Neural cell (in vitro differentiated cells): ENCODE data around the gene UNC5B. TPM values are rescaled to one million over a fixed set of nuclear protein-coding genes. Genes with fewer than 3 reads are reported as not detected.

Experiments used
- H2AFZ ChIP-seq: fragments of 200-600, 300-800 bp; sonication (generic), shearing (Covaris generic); 2 replicates; pipeline ENCODE4 v1.6.0; 2014; ENCODE audit warnings: low read depth, mild to moderate bottlenecking, antibody characterized with exemption, low read length, moderate library complexity
- H3F3A ChIP-seq: fragments of 200-600 bp; shearing (Covaris generic); 2 replicates; pipeline ENCODE4 v1.6.1; 2016; ENCODE audit warnings: mild to moderate bottlenecking, moderate library complexity, mixed read lengths, antibody characterized with exemption, low read length; ENCODE audit not compliant: insufficient read depth, poor library complexity, severe bottlenecking
- H3K27ac ChIP-seq: fragments of 200-600, 300-800 bp; sonication (generic), shearing (Covaris generic); 2 replicates; pipeline ENCODE4 v1.5.1; 2014; ENCODE audit warnings: mild to moderate bottlenecking, low read length, moderate library complexity
- H3K27me3 ChIP-seq: fragments of 300-800, 200-600 bp; sonication (generic), shearing (Covaris generic); 2 replicates; pipeline ENCODE4 v1.6.0; 2014; ENCODE audit warnings: mild to moderate bottlenecking, low read depth, low read length, moderate library complexity; ENCODE audit not compliant: insufficient read depth
- H3K36me3 ChIP-seq: fragments of 300-800, 200-600 bp; sonication (generic), shearing (Covaris generic); 2 replicates; pipeline ENCODE4 v1.5.1; 2014; ENCODE audit warnings: mild to moderate bottlenecking, antibody characterized with exemption, low read length, moderate library complexity; ENCODE audit not compliant: insufficient read depth
- H3K4me2 ChIP-seq: fragments of 300-800, 200-600 bp; sonication (generic), shearing (Covaris generic); 2 replicates; pipeline ENCODE4 v1.6.0; 2014; ENCODE audit warnings: mild to moderate bottlenecking, low read length
- H3K4me3 ChIP-seq: fragments of 300-800, 200-600 bp; sonication (generic), shearing (Covaris generic); 2 replicates; pipeline ENCODE4 v1.5.1; 2014; ENCODE audit warnings: mild to moderate bottlenecking, low read length, moderate library complexity
- H3K79me2 ChIP-seq: fragments of 200-600 bp; shearing (Covaris generic); replicated peaks from 2 replicates; pipeline ENCODE4 v1.6.0; 2014; ENCODE audit warnings: mild to moderate bottlenecking, low read length, moderate library complexity; ENCODE audit not compliant: insufficient read depth
- H3K9ac ChIP-seq: fragments of 300-800, 200-600 bp; sonication (generic), shearing (Covaris generic); 2 replicates; pipeline ENCODE4 v1.6.1; 2016; ENCODE audit warnings: mild to moderate bottlenecking, low read length, mixed read lengths
- H3K9me2 ChIP-seq: fragments of 200-600 bp; shearing (Covaris generic); 2 replicates; pipeline ENCODE4 v1.6.1; 2016; ENCODE audit warnings: mild to moderate bottlenecking, low read length, mixed read lengths; ENCODE audit not compliant: insufficient read depth
- H3K9me3 ChIP-seq: fragments of 200-600, 300-800 bp; sonication (generic), shearing (Covaris generic); 2 replicates; pipeline ENCODE4 v1.6.1; 2016; ENCODE audit warnings: mild to moderate bottlenecking, mixed run types, low read length, moderate library complexity, mixed read lengths
- H4K20me1 ChIP-seq: fragments of 200-600 bp; shearing (Covaris generic); 2 replicates; pipeline ENCODE4 v1.6.1; 2016; ENCODE audit warnings: mild to moderate bottlenecking, mixed run types; ENCODE audit not compliant: insufficient read depth
- CTCF ChIP-seq: fragments of 450-650 bp; IDR thresholded peaks from 2 replicates; pipeline ENCODE4 v1.5.1; 2014; ENCODE audit warnings: antibody characterized with exemption, mild to moderate bottlenecking, moderate library complexity; ENCODE audit not compliant: poor library complexity, severe bottlenecking
- EP300 ChIP-seq: fragments of 450-650 bp; conservative IDR thresholded peaks from 2 replicates; pipeline ENCODE4 v1.6.1; 2014; ENCODE audit warnings: antibody characterized with exemption, mild to moderate bottlenecking, moderate library complexity; ENCODE audit not compliant: poor library complexity, severe bottlenecking
- EZH2 ChIP-seq: fragments of 200-600, 300-800 bp; shearing (Covaris generic), sonication (generic); IDR thresholded peaks from 2 replicates; pipeline ENCODE4 v1.6.1; 2014; ENCODE audit warnings: antibody characterized with exemption, low read length, borderline replicate concordance, mild to moderate bottlenecking; ENCODE audit not compliant: insufficient read depth, poor library complexity, severe bottlenecking
- MXI1 ChIP-seq: fragments of 450-650 bp; conservative IDR thresholded peaks from 2 replicates; pipeline ENCODE4 v1.6.1; 2014; ENCODE audit warnings: antibody characterized with exemption, mild to moderate bottlenecking; ENCODE audit not compliant: poor library complexity, severe bottlenecking
- POLR2AphosphoS5 ChIP-seq: IDR thresholded peaks from 2 replicates; pipeline ENCODE4 v1.6.1; 2012
- RAD21 ChIP-seq: fragments of 450-650 bp; conservative IDR thresholded peaks from 2 replicates; pipeline ENCODE4 v1.6.1; 2014; ENCODE audit warnings: antibody characterized with exemption, mild to moderate bottlenecking, moderate library complexity
- REST ChIP-seq: IDR thresholded peaks from 2 replicates; pipeline ENCODE4 v1.6.1; 2012; ENCODE audit warnings: borderline replicate concordance
- SMC3 ChIP-seq: fragments of 450-650 bp; conservative IDR thresholded peaks from 2 replicates; pipeline ENCODE4 v1.6.1; 2014; ENCODE audit warnings: antibody characterized with exemption, mild to moderate bottlenecking, moderate library complexity; ENCODE audit not compliant: poor library complexity
- TAF1 ChIP-seq: IDR thresholded peaks from 2 replicates; pipeline ENCODE4 v1.6.1; 2012; ENCODE audit warnings: low read depth
- polyA plus RNA-seq: library from polyadenylated mRNA; depleted of rRNA; stranded (reverse); fragments of >200 nt; gene quantifications from 2 replicates; pipeline ENCODE4 v1.2.3, GENCODE V29; 2014

UNC5B gene
- polyA plus RNA-seq, 1 donor from 2014 or later: 2.0 TPM

GRCh38 chr10:71235808-71236207 lies 23.4 kb downstream of the UNC5B start:
- Histone ChIP-seq H3K79me2 (no peaks in the 10 kb centered on the region), H3K27ac (no peak overlapping the region), H3K4me2 (no peak overlapping the region), H3K9me3 (no peaks in the 10 kb centered on the region), H3K4me3 (no peak overlapping the region), H4K20me1 (no peaks in the 10 kb centered on the region), H3K27me3 (no peaks in the 10 kb centered on the region), H2AFZ (no peak overlapping the region), H3F3A (no peaks in the 10 kb centered on the region), H3K36me3 (no peaks in the 10 kb centered on the region), H3K9ac (no peak overlapping the region), H3K9me2 (no peaks in the 10 kb centered on the region)
- TF ChIP-seq POLR2AphosphoS5 (no peak), EP300 (no peak), EZH2 (no peak), MXI1 (no peak), REST (no peak), SMC3 (no peak), RAD21 (no peak), TAF1 (no peak), CTCF (no peak)

GRCh38 chr10:71236286-71236685 lies 23.9 kb downstream of the UNC5B start:
- no peaks in the 10 kb centered on the region for H3F3A ChIP-seq
- no peak overlapping the region for H2AFZ ChIP-seq
- H3K27me3 ChIP-seq: no peaks in the 10 kb centered on the region
- no peaks in the 10 kb centered on the region for H3K9me2 ChIP-seq
- H4K20me1 ChIP-seq: no peaks in the 10 kb centered on the region
- no peaks in the 10 kb centered on the region for H3K79me2 ChIP-seq
- TF ChIP-seq EP300 (no peak), RAD21 (no peak), REST (no peak), TAF1 (no peak), CTCF (no peak), POLR2AphosphoS5 (no peak), EZH2 (no peak), MXI1 (no peak), SMC3 (no peak)
- no peaks in the 10 kb centered on the region for H3K36me3 ChIP-seq
- H3K4me2 ChIP-seq: no peak overlapping the region
- H3K9me3 ChIP-seq: no peaks in the 10 kb centered on the region
- no peak overlapping the region for H3K9ac ChIP-seq
- no peak overlapping the region for H3K27ac ChIP-seq
- no peak overlapping the region for H3K4me3 ChIP-seq
